PFSK-1 (cell line): ENCODE results near the gene MED15.

ENCODE experiments used
- FOXP2 ChIP-seq: optimal IDR thresholded peaks from 2 replicates; pipeline ENCODE3; 2011; ENCODE audit warnings: borderline replicate concordance, control low read depth, inconsistent platforms; ENCODE audit not compliant: insufficient read depth; ENCODE audit errors: extremely low read length, extremely low read depth
- POLR2AphosphoS5 ChIP-seq: IDR thresholded peaks from 2 replicates; pipeline ENCODE4 v1.6.1; 2012; ENCODE audit warnings: low read depth, mild to moderate bottlenecking, control low read depth, low read length, moderate library complexity
- SIN3A ChIP-seq: IDR thresholded peaks from 2 replicates; pipeline ENCODE4 v1.6.1; 2012; ENCODE audit warnings: mild to moderate bottlenecking, low read length, moderate library complexity, borderline replicate concordance; ENCODE audit not compliant: insufficient read depth
- TAF1 ChIP-seq: IDR thresholded peaks from 2 replicates; pipeline ENCODE4 v1.6.1; 2012; ENCODE audit warnings: low read length, control low read depth, borderline replicate concordance; ENCODE audit not compliant: insufficient read depth
- TF ChIP-seq, protein P1 (sequence below), 2 experiments: IDR thresholded peaks; 2 replicates each; pipeline versions ENCODE4 v1.6.1 to v1.8.0; 2011 to 2012; ENCODE audit warnings: low read depth in 2 of 2, low read length in 2 of 2, control low read depth in 1 of 2, inconsistent platforms in 1 of 2, mild to moderate bottlenecking in 1 of 2, moderate library complexity in 1 of 2; ENCODE audit not compliant: insufficient read depth in 1 of 2

Gene MED15

DNA sequence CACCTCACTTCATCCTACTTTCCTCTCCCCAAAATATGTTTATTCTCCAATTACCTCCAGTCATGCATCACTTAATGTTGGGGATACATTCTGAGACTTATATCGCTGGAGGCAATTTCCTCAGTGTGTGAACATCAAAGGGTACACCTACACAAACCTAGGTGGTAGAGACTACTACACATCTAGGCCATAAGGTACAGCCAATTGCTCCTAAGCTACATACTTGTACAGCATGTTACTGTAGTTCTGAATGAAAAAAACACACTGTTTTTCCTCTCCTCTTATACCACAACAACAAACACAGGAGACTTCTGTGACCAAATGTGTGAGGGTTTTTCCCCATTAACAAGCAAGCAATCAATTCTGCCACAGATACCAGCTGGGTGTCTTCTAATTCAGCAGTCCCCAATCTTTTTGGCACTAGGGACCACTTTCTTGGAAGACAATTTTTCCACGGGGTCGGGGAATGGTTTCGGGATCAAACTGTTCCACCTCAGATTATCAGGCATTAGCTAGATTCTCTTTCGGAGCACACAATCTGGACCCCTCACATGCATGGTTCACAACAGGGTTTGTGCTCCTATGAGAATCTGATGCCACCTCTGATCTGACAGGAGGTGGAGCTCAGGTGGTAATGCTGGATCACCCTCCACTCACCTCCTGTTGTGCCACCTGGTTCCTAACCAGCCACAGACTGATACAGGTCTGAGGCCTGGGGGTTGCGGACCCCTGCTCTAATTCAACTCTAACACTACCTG lies 17.0 kb upstream of the MED15 start:
- TF ChIP-seq FOXP2 = no peak
- no peak for TF ChIP-seq POLR2AphosphoS5
- TF ChIP-seq, protein P1, sequence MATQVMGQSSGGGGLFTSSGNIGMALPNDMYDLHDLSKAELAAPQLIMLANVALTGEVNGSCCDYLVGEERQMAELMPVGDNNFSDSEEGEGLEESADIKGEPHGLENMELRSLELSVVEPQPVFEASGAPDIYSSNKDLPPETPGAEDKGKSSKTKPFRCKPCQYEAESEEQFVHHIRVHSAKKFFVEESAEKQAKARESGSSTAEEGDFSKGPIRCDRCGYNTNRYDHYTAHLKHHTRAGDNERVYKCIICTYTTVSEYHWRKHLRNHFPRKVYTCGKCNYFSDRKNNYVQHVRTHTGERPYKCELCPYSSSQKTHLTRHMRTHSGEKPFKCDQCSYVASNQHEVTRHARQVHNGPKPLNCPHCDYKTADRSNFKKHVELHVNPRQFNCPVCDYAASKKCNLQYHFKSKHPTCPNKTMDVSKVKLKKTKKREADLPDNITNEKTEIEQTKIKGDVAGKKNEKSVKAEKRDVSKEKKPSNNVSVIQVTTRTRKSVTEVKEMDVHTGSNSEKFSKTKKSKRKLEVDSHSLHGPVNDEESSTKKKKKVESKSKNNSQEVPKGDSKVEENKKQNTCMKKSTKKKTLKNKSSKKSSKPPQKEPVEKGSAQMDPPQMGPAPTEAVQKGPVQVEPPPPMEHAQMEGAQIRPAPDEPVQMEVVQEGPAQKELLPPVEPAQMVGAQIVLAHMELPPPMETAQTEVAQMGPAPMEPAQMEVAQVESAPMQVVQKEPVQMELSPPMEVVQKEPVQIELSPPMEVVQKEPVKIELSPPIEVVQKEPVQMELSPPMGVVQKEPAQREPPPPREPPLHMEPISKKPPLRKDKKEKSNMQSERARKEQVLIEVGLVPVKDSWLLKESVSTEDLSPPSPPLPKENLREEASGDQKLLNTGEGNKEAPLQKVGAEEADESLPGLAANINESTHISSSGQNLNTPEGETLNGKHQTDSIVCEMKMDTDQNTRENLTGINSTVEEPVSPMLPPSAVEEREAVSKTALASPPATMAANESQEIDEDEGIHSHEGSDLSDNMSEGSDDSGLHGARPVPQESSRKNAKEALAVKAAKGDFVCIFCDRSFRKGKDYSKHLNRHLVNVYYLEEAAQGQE (IDR thresholded peaks at IDR 0.05; ENCODE audit: insufficient read depth in 1 of 2, low read depth in 2 of 2, low read length in 2 of 2) = no peak
- no peak for TF ChIP-seq SIN3A
- TF ChIP-seq TAF1 = no peak

DNA sequence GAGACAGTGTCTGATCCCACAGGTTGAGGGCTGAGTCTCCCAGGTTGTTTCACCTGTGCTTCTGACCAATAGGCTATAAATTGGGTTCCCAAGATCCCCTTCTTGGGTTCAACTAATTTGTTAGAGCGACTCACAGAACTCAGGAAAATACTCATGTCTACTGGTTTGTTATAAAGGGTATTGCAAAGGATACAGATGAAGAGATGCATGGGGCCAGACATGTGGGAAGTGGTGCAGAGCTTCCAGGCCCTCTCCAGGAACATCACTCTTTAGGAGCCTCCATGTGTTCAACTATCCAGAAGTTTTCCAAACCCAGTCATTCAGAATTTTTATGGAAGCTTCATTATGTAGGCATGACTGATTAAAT lies 16.5 kb upstream of the MED15 start:
- TF ChIP-seq TAF1 (no peak), FOXP2 (no peak), POLR2AphosphoS5 (no peak), SIN3A (no peak)
- TF ChIP-seq, protein P1 (IDR thresholded peaks at IDR 0.05; ENCODE audit: insufficient read depth in 1 of 2, low read depth in 2 of 2, low read length in 2 of 2) = no peak

DNA sequence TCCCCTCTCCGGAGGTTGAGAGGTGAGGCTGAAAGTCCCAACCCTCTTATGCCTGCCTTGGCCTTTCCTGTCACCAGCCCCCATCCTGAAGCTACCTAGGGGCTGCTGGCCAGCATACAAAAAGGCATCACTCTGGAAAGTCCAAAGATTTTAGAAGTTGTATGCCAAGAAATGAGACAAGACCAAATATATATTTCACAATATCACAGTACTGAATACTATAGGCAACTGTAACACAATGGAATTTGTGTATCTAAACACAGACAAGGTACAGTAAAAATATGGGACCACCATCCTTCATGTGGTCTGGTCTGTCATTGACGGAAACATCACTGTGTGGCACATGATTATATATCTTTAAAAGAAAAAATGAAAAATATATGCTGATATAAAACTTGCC lies 16.1 kb upstream of the MED15 start:
- TF ChIP-seq TAF1 (no peak), SIN3A (no peak), POLR2AphosphoS5 (no peak), FOXP2 (no peak)
- TF ChIP-seq, protein P1 (IDR thresholded peaks at IDR 0.05; ENCODE audit: insufficient read depth in 1 of 2, low read depth in 2 of 2, low read length in 2 of 2) = no peak

DNA sequence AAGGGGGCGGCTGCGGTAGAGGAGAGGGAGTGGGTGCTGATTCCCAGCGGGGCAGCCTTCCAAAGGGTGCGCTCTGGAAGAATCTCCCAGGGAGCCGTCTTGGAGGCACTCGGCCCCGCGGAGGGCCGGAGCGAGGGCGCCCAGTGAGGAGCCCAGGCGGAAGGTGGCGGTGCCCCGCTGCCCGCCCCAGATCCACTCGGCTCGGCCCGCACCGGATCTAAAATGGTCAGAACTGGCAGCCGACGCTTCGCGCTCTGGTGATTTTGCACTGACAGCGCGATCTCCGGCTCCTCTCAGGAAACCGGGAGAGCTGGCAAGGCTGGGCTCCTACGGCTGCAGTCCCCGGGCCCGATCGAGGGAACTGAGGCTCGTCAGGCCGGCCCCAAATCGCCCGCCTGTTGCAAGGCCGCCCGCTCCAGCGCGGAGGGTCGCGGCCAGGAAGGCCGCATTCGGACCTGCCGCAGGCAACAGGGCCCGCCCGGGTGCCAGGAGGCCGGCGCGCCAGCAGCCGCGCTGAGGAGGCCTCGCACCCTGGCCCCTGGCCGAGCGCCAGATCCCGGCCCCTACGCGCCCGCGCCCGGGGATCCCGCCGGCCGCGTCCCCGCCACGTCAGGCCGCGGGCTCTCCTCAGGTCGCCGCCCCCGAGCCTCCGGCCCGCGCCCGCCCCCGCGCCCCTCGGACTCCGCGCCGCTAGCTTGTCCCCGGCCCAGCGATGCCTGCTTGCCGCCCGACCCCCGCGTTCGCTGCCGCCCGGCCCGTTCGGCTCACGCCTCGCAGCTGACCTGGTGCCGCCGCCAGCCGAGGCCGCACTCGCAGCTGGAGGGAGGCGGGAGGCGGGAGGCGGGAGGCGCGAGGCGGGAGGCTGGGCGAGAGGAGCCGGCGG lies 12.2 kb upstream of the MED15 start, which contains the start of gene KLHL22:
Gene KLHL22 (minus strand): TSS at position 818 of the 883 bp plus-strand sequence. CDS start 6,584 bp downstream, outside the sequence.
- TF ChIP-seq SIN3A = no peak
- TF ChIP-seq, protein P1 (IDR thresholded peaks at IDR 0.05; ENCODE audit: insufficient read depth in 1 of 2, low read depth in 2 of 2, low read length in 2 of 2) = 0 out of 4 replicates have a peak, but pooled peaks of 1 of the 2 experiments have one; percentile 14
